Liver (tissue), 9 donors: ENCODE measurements around the gene ANK3. TPM values are rescaled to one million over a fixed set of nuclear protein-coding genes. Genes with fewer than 3 reads are reported as not detected.

Experiments
- DNase-seq: peaks from one replicate; pipeline ENCODE4 v3.0.0-alpha.2; 2017; ENCODE audit warnings: low spot score
- H3K27ac ChIP-seq, 2 donors: one replicate each; pipeline ENCODE4 v1.7.0; 2013; ENCODE audit warnings: inconsistent platforms in 2 of 2, low read length in 2 of 2, control low read depth in 1 of 2, low read depth in 1 of 2, mild to moderate bottlenecking in 1 of 2
- H3K27me3 ChIP-seq, 4 donors: one replicate each; pipeline versions ENCODE4 v1.6.1 to v1.7.0; 2013; ENCODE audit warnings: low read length in 3 of 4, inconsistent platforms in 1 of 4, mild to moderate bottlenecking in 1 of 4, moderate library complexity in 1 of 4; ENCODE audit not compliant: control insufficient read depth in 4 of 4, insufficient read depth in 4 of 4
- H3K36me3 ChIP-seq, 4 donors: one replicate each; pipeline versions ENCODE4 v1.6.1 to v1.7.0; 2013; ENCODE audit warnings: low read length in 3 of 4, mild to moderate bottlenecking in 3 of 4, low read depth in 1 of 4, moderate library complexity in 1 of 4; ENCODE audit not compliant: control insufficient read depth in 4 of 4, insufficient read depth in 3 of 4
- H3K4me1 ChIP-seq, 4 donors: one replicate each; pipeline versions ENCODE4 v1.6.1 to v1.7.0; 2013; ENCODE audit warnings: low read length in 3 of 4, mild to moderate bottlenecking in 3 of 4, moderate library complexity in 1 of 4; ENCODE audit not compliant: control insufficient read depth in 4 of 4, insufficient read depth in 4 of 4
- H3K4me3 ChIP-seq, 3 donors: one replicate each; pipeline versions ENCODE4 v1.6.1 to v1.7.0; 2013; ENCODE audit warnings: low read length in 3 of 3, control low read depth in 1 of 3, low read depth in 1 of 3, mild to moderate bottlenecking in 1 of 3
- H3K9ac ChIP-seq, 2 donors: one replicate each; pipeline ENCODE4 v1.7.0; 2013; ENCODE audit warnings: low read length in 2 of 2, mild to moderate bottlenecking in 2 of 2, moderate library complexity in 2 of 2, control low read depth in 1 of 2, low read depth in 1 of 2
- H3K9me3 ChIP-seq, 4 donors: one replicate each; pipeline versions ENCODE4 v1.6.1 to v1.7.0; 2013; ENCODE audit warnings: low read length in 3 of 4; ENCODE audit not compliant: control insufficient read depth in 4 of 4
- ATF3 ChIP-seq: IDR thresholded peaks from 2 replicates; pipeline ENCODE4 v1.6.1; 2016; ENCODE audit warnings: antibody characterized with exemption
- EGR1 ChIP-seq, 2 donors: IDR thresholded peaks; 2 replicates each; pipeline ENCODE4 v1.6.1; 2016 to 2018; ENCODE audit warnings: antibody characterized with exemption in 2 of 2, low read depth in 2 of 2
- FOXA1 ChIP-seq: IDR thresholded peaks from 2 replicates; pipeline ENCODE4 v1.6.1; 2016; ENCODE audit warnings: antibody characterized with exemption
- HNF4A ChIP-seq, 2 donors: conservative IDR thresholded peaks; 2 replicates each; pipeline ENCODE4 v1.6.1; 2016; ENCODE audit warnings: antibody characterized with exemption in 2 of 2, mild to moderate bottlenecking in 2 of 2
- RAD21 ChIP-seq, 2 donors: IDR thresholded peaks; 2 replicates each; pipeline ENCODE4 v1.6.1; 2016; ENCODE audit warnings: antibody characterized with exemption in 2 of 2, mild to moderate bottlenecking in 2 of 2
- RXRA ChIP-seq, 2 donors: IDR thresholded peaks; 2 replicates each; pipeline ENCODE4 v1.6.1; 2017 to 2018; ENCODE audit warnings: antibody characterized with exemption in 2 of 2, mild to moderate bottlenecking in 1 of 2
- TAF1 ChIP-seq: conservative IDR thresholded peaks from 2 replicates; pipeline ENCODE4 v1.6.1; 2016; ENCODE audit warnings: antibody characterized with exemption, mild to moderate bottlenecking
- YY1 ChIP-seq: IDR thresholded peaks from 2 replicates; pipeline ENCODE4 v1.6.1; 2016; ENCODE audit warnings: antibody characterized with exemption, mild to moderate bottlenecking
- WGBS: extraction: QIAGEN DNeasy Blood & Tissue Kit; methylation state at CpG from one replicate; pipeline ENCODE4 v1.1.7; 2013; 5-methylcytosine and 5-hydroxymethylcytosine counted together
- polyA plus RNA-seq, 2 donors: library from polyadenylated mRNA; stranded (reverse) in 1 of 2; unstranded in 1 of 2; fragments of 200-250 nt in 1 of 2; fragments of >200 nt in 1 of 2; fragmentation: Nextera tagmentation in 1 of 2; extraction: Ambion mirVana in 1 of 2; gene quantifications; one replicate each; pipeline versions ENCODE4 v1.2.1 to v1.2.3, GENCODE V29; 2013 to 2015
- total RNA-seq, 2 donors: library from RNA; depleted of rRNA; stranded (reverse); fragments of >200 nt; gene quantifications; one replicate each; pipeline ENCODE4 v1.2.3, GENCODE V29; 2014
- TF ChIP-seq, protein P1 (sequence below): IDR thresholded peaks from 2 replicates; pipeline ENCODE4 v1.6.1; 2016; ENCODE audit warnings: antibody characterized with exemption
- TF ChIP-seq, protein P2 (sequence below): fragments of 150-350 bp; IDR thresholded peaks from 2 replicates; pipeline ENCODE4 v1.5.1; 2017; ENCODE audit warnings: improper control_type of control experiment, low read depth, low read length; ENCODE audit not compliant: missing input control
- TF ChIP-seq, protein P3 (sequence below): IDR thresholded peaks from 2 replicates; pipeline ENCODE4 v1.6.1; 2016; ENCODE audit warnings: antibody characterized with exemption
- TF ChIP-seq, protein P4 (sequence below): IDR thresholded peaks from 2 replicates; pipeline ENCODE4 v1.6.1; 2016; ENCODE audit warnings: antibody characterized with exemption, mild to moderate bottlenecking
- donor health status: healthy.
- donor health status: healthy.
- donor health status: healthy.
- donor health status: healthy.
- donor health status: healthy.

Gene ANK3
- total and polyA plus RNA-seq, 4 donors, result 5.7 to 30.0 (median 9.7) TPM

DNA sequence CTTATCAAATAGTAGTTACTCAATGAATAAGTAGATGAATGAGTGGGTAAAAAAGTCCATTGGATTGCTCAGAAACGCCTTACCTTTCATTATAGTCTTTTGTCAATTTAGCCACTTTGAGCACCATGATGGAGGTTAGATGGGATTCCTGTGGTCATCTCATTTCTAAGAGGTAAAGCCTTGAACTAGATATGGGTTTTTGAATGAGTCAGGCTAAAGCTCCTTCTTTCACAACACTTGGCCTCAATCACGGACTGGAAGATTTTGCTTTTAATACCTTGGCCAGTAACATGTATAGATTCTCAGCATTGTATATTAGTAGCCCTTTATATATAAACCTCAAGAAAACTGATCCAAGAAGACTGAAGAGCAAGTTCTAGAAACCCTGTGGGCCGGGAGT lies 383.6 kb downstream of the ANK3 start (continued):
- TF ChIP-seq, protein P1, sequence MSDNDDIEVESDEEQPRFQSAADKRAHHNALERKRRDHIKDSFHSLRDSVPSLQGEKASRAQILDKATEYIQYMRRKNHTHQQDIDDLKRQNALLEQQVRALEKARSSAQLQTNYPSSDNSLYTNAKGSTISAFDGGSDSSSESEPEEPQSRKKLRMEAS, result no peak

DNA sequence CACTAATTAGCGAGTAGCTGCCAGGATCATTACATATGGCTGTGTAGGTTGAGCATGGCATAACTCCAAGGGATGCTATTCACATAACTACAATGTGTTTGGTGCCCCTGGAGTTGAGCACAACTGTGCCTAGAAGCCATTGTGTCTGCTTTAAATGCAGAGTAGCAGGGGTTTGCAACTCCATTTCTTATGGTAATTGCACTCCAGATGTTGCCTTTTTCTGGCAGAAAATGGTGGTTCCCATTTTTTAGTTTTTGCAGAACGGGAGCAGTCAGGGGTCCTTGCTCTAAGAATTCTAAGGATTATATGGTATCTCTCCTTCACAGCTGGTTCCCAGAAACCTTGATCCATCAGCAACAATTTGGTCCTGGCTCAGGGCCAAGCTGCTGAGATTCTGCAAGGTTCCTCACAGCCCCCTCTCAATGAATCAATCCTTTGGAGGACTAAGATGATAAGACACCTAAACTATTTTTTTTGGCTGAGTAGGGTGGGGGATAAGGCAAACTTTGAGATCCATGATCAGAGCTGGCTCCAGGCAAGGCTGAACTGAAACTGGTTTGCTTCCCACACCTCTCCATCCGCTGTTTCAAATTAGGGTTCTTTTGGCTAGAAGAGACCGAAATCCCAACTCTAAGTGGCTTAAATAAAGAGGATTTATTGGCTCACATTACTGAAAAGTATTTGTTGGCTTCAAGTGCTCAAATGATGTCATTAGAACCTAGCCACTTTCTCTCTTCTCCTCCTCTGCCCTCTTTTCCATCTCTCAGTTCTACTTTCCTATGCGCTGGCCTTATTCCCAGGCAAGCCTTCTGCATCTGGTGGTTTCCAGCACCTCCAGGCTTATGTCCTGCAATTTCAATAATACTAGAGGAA lies 385.8 kb downstream of the ANK3 start:
- Histone ChIP-seq H3K4me1 (no peaks in the 10 kb centered on the region), H3K27me3 (no peaks in the 10 kb centered on the region), H3K9me3 (no peaks in the 10 kb centered on the region), H3K9ac (no peak overlapping the region), H3K27ac (no peak overlapping the region), H3K4me3 (no peak overlapping the region), H3K36me3 (no peaks in the 10 kb centered on the region)
- DNase-seq, result no peak
- no peak for TF ChIP-seq RXRA (IDR thresholded peaks at IDR 0.05)
- TF ChIP-seq EGR1 (IDR thresholded peaks at IDR 0.05; ENCODE audit: low read depth in 2 of 2), result no peak
- TF ChIP-seq, protein P1, result no peak
- TF ChIP-seq, protein P2, sequence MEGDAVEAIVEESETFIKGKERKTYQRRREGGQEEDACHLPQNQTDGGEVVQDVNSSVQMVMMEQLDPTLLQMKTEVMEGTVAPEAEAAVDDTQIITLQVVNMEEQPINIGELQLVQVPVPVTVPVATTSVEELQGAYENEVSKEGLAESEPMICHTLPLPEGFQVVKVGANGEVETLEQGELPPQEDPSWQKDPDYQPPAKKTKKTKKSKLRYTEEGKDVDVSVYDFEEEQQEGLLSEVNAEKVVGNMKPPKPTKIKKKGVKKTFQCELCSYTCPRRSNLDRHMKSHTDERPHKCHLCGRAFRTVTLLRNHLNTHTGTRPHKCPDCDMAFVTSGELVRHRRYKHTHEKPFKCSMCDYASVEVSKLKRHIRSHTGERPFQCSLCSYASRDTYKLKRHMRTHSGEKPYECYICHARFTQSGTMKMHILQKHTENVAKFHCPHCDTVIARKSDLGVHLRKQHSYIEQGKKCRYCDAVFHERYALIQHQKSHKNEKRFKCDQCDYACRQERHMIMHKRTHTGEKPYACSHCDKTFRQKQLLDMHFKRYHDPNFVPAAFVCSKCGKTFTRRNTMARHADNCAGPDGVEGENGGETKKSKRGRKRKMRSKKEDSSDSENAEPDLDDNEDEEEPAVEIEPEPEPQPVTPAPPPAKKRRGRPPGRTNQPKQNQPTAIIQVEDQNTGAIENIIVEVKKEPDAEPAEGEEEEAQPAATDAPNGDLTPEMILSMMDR, result no peak
- no peak for TF ChIP-seq YY1
- no peak for TF ChIP-seq TAF1
- TF ChIP-seq HNF4A (conservative IDR thresholded peaks at IDR 0.05), result no peak
- WGBS, result 87% methylated on average over 5 of the region's 5 CpGs

GRCh38 chr10:60000747-60001146 lies 388.9 kb downstream of the ANK3 start:
- no peak overlapping the region for H3K9ac ChIP-seq
- TF ChIP-seq RAD21 (IDR thresholded peaks at IDR 0.05), result no peak
- TF ChIP-seq TAF1, result no peak
- no peak for TF ChIP-seq FOXA1
- no peak for TF ChIP-seq RXRA (IDR thresholded peaks at IDR 0.05)
- no peak for TF ChIP-seq YY1
- TF ChIP-seq, protein P3, sequence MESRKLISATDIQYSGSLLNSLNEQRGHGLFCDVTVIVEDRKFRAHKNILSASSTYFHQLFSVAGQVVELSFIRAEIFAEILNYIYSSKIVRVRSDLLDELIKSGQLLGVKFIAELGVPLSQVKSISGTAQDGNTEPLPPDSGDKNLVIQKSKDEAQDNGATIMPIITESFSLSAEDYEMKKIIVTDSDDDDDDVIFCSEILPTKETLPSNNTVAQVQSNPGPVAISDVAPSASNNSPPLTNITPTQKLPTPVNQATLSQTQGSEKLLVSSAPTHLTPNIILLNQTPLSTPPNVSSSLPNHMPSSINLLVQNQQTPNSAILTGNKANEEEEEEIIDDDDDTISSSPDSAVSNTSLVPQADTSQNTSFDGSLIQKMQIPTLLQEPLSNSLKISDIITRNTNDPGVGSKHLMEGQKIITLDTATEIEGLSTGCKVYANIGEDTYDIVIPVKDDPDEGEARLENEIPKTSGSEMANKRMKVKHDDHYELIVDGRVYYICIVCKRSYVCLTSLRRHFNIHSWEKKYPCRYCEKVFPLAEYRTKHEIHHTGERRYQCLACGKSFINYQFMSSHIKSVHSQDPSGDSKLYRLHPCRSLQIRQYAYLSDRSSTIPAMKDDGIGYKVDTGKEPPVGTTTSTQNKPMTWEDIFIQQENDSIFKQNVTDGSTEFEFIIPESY, result no peak
- TF ChIP-seq HNF4A (conservative IDR thresholded peaks at IDR 0.05), result no peak
- no peak for TF ChIP-seq ATF3
- TF ChIP-seq, protein P4, sequence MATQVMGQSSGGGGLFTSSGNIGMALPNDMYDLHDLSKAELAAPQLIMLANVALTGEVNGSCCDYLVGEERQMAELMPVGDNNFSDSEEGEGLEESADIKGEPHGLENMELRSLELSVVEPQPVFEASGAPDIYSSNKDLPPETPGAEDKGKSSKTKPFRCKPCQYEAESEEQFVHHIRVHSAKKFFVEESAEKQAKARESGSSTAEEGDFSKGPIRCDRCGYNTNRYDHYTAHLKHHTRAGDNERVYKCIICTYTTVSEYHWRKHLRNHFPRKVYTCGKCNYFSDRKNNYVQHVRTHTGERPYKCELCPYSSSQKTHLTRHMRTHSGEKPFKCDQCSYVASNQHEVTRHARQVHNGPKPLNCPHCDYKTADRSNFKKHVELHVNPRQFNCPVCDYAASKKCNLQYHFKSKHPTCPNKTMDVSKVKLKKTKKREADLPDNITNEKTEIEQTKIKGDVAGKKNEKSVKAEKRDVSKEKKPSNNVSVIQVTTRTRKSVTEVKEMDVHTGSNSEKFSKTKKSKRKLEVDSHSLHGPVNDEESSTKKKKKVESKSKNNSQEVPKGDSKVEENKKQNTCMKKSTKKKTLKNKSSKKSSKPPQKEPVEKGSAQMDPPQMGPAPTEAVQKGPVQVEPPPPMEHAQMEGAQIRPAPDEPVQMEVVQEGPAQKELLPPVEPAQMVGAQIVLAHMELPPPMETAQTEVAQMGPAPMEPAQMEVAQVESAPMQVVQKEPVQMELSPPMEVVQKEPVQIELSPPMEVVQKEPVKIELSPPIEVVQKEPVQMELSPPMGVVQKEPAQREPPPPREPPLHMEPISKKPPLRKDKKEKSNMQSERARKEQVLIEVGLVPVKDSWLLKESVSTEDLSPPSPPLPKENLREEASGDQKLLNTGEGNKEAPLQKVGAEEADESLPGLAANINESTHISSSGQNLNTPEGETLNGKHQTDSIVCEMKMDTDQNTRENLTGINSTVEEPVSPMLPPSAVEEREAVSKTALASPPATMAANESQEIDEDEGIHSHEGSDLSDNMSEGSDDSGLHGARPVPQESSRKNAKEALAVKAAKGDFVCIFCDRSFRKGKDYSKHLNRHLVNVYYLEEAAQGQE, result no peak
- DNase-seq, result no peak
- 92% methylated on average over 3 of the region's 3 CpGs for whole genome bisulfite sequencing
- H3K27ac ChIP-seq, result no peak overlapping the region
- H3K9me3 ChIP-seq, result no peaks in the 10 kb centered on the region
- no peaks in the 10 kb centered on the region for H3K27me3 ChIP-seq
- H3K4me1 ChIP-seq, result no peaks in the 10 kb centered on the region
- H3K4me3 ChIP-seq, result no peak overlapping the region
- H3K36me3 ChIP-seq, result no peaks in the 10 kb centered on the region
